Suprapubic skin (tissue), 4 donors: Measurements from ENCODE around the gene MRPS10. TPM values are rescaled to one million over a fixed set of nuclear protein-coding genes. Genes with fewer than 3 reads are reported as not detected.

Source experiments
- DNase-seq, 2 donors: peaks; one replicate each; pipeline ENCODE4 v3.0.0-alpha.2; 2019; ENCODE audit warnings: low spot score in 2 of 2
- H3K27ac ChIP-seq: fragments of 200-600 bp; sonication (generic); one replicate; pipeline ENCODE4 v1.5.1; 2019
- H3K27me3 ChIP-seq: fragments of 200-600 bp; sonication (generic); one replicate; pipeline ENCODE4 v1.5.1; 2019
- H3K36me3 ChIP-seq: fragments of 200-600 bp; sonication (generic); one replicate; pipeline ENCODE4 v1.5.1; 2019
- H3K4me1 ChIP-seq: fragments of 200-600 bp; sonication (generic); one replicate; pipeline ENCODE4 v1.5.1; 2019
- H3K4me3 ChIP-seq: fragments of 200-600 bp; sonication (generic); one replicate; pipeline ENCODE4 v1.5.1; 2019; ENCODE audit warnings: mild to moderate bottlenecking
- H3K9me3 ChIP-seq: fragments of 200-600 bp; sonication (generic); one replicate; pipeline ENCODE4 v1.5.1; 2019
- CTCF ChIP-seq, 2 donors: fragments of 200-600 bp in 1 of 2; fragments of 450-650 bp in 1 of 2; sonication (generic) in 1 of 2; IDR thresholded peaks; one replicate each; pipeline ENCODE4 v1.5.1; 2016 to 2019; ENCODE audit warnings: antibody characterized with exemption in 2 of 2, mild to moderate bottlenecking in 1 of 2, moderate library complexity in 1 of 2
- EP300 ChIP-seq: sonication (generic); formaldehyde crosslinking; IDR thresholded peaks from one replicate; pipeline ENCODE4 v1.6.1; 2017; ENCODE audit warnings: antibody characterized with exemption
- POLR2A ChIP-seq, 2 donors: fragments of 450-650 bp; IDR thresholded peaks; one replicate each; pipeline ENCODE4 v1.6.1; 2017; ENCODE audit warnings: antibody characterized with exemption in 2 of 2, mild to moderate bottlenecking in 2 of 2, moderate library complexity in 2 of 2
- POLR2AphosphoS5 ChIP-seq, 3 donors: sonication (generic); formaldehyde crosslinking; IDR thresholded peaks; one replicate each; pipeline ENCODE4 v1.6.1; 2017; ENCODE audit warnings: antibody characterized with exemption in 3 of 3
- WGBS: methylation state at CpG from one replicate; pipeline ENCODE4 v1.1.5; 2018; 5-methylcytosine and 5-hydroxymethylcytosine counted together
- total RNA-seq, 4 donors: library from RNA; depleted of rRNA; stranded (reverse); fragments of >200 nt; gene quantifications; one replicate each; pipeline ENCODE4 v1.1.0, GENCODE V29; 2016

Gene MRPS10
- total RNA-seq, 4 donors from 2014 or later: 17.7 to 20.8 (median 20.3) TPM

- Histone ChIP-seq H3K9me3 (no peaks in the 10 kb centered on the region), H3K27ac (no peak overlapping the region), H3K27me3 (no peaks in the 10 kb centered on the region), H3K4me1 (peaks cover 4% of the 10 kb centered on the region), H3K36me3 (peaks cover 13% of the 10 kb centered on the region), H3K4me3 (no peak overlapping the region)
- DNase-seq: no peak
- 71% methylated on average over 1 of the region's 1 CpG for WGBS
- TF ChIP-seq POLR2A (IDR thresholded peaks at IDR 0.05): no peak
Observed at GRCh38 chr6:42200035-42200434, 17.6 kb downstream of the MRPS10 start.

- peaks cover 8% of the 10 kb centered on the region for H3K36me3 ChIP-seq
- no peak overlapping the region for H3K4me3 ChIP-seq
- no peak for DNase-seq
- no peak for TF ChIP-seq EP300
- no peak for TF ChIP-seq POLR2A (IDR thresholded peaks at IDR 0.05)
- no peak for TF ChIP-seq CTCF (IDR thresholded peaks at IDR 0.05)
- no peak for TF ChIP-seq POLR2AphosphoS5 (IDR thresholded peaks at IDR 0.05)
- peaks cover 4% of the 10 kb centered on the region for H3K4me1 ChIP-seq
- WGBS: 95% methylated on average over 5 of the region's 5 CpGs
- H3K27ac ChIP-seq: no peak overlapping the region
- H3K27me3 ChIP-seq: no peaks in the 10 kb centered on the region
- H3K9me3 ChIP-seq: no peaks in the 10 kb centered on the region
Observed at GRCh38 chr6:42199106-42199981, 18.3 kb downstream of the MRPS10 start.

GRCh38 chr6:42197555-42198362 is 19.9 kb downstream of the MRPS10 start:
- H3K4me1 ChIP-seq: peaks cover 11% of the 10 kb centered on the region

GRCh38 chr6:42195415-42195814 is 22.2 kb downstream of the MRPS10 start:
- H3K36me3 ChIP-seq: no peaks in the 10 kb centered on the region
- no peak for DNase-seq
- 87% methylated on average over 4 of the region's 4 CpGs for WGBS
- H3K4me1 ChIP-seq: peaks cover 11% of the 10 kb centered on the region
- H3K4me3 ChIP-seq: no peak overlapping the region
- H3K9me3 ChIP-seq: no peaks in the 10 kb centered on the region
- TF ChIP-seq POLR2AphosphoS5 (IDR thresholded peaks at IDR 0.05): no peak
- TF ChIP-seq CTCF (IDR thresholded peaks at IDR 0.05): no peak
- TF ChIP-seq POLR2A (IDR thresholded peaks at IDR 0.05): no peak
- TF ChIP-seq EP300: no peak
- H3K27ac ChIP-seq: no peak overlapping the region
- H3K27me3 ChIP-seq: no peaks in the 10 kb centered on the region

More at GRCh38 chr6:42197555-42198362, 19.9 kb downstream of the MRPS10 start:
- 60% methylated on average over 13 of the region's 13 CpGs for WGBS
- TF ChIP-seq POLR2AphosphoS5 (IDR thresholded peaks at IDR 0.05): no peak
- no peak for TF ChIP-seq POLR2A (IDR thresholded peaks at IDR 0.05)
- no peak for TF ChIP-seq EP300
- TF ChIP-seq CTCF (IDR thresholded peaks at IDR 0.05): no peak
- Histone ChIP-seq H3K27ac (no peak overlapping the region), H3K9me3 (no peaks in the 10 kb centered on the region), H3K4me3 (no peak overlapping the region), H3K36me3 (no peaks in the 10 kb centered on the region), H3K27me3 (no peaks in the 10 kb centered on the region)
- DNase-seq: no peak

- Histone ChIP-seq H3K9me3 (no peaks in the 10 kb centered on the region), H3K4me1 (peaks cover 11% of the 10 kb centered on the region), H3K4me3 (no peak overlapping the region), H3K27me3 (no peaks in the 10 kb centered on the region), H3K36me3 (no peaks in the 10 kb centered on the region), H3K27ac (no peak overlapping the region)
- WGBS: 95% methylated on average over 5 of the region's 5 CpGs
- DNase-seq: no peak
- TF ChIP-seq POLR2AphosphoS5 (IDR thresholded peaks at IDR 0.05): no peak
- TF ChIP-seq POLR2A (IDR thresholded peaks at IDR 0.05): no peak
- no peak for TF ChIP-seq CTCF (IDR thresholded peaks at IDR 0.05)
- TF ChIP-seq EP300: no peak
Observed at GRCh38 chr6:42194056-42194455, 23.6 kb downstream of the MRPS10 start.
